Kidney (tissue), 14 donors: ENCODE measurements around the gene C14orf132. TPM values are rescaled to one million over a fixed set of nuclear protein-coding genes. Genes with fewer than 3 reads are reported as not detected.

Experiments
- DNase-seq, 5 donors: peaks; one replicate each; pipeline ENCODE4 v3.0.0-alpha.2; 2013 to 2020
- FAIRE-seq: peaks from 2 replicates; lab custom pipeline; 2012; peaks lifted over from hg19 to GRCh38; lab: Jason Lieb, UNC
- H3K27ac ChIP-seq, 2 donors: one replicate each; pipeline ENCODE4 v1.7.0; 2013; ENCODE audit warnings: low read depth in 2 of 2, low read length in 2 of 2, inconsistent platforms in 1 of 2
- H3K27me3 ChIP-seq: one replicate; pipeline ENCODE4 v1.7.1; 2013; ENCODE audit warnings: low read length, inconsistent platforms; ENCODE audit not compliant: control insufficient read depth, insufficient read depth
- H3K36me3 ChIP-seq, 3 donors: one replicate each; pipeline versions ENCODE4 v1.7.0 to v1.7.1; 2013; ENCODE audit warnings: low read length in 3 of 3, control low read depth in 1 of 3, inconsistent platforms in 1 of 3; ENCODE audit not compliant: insufficient read depth in 3 of 3, control insufficient read depth in 2 of 3
- H3K4me1 ChIP-seq, 3 donors: one replicate each; pipeline versions ENCODE4 v1.7.0 to v1.7.1; 2013; ENCODE audit warnings: low read length in 3 of 3, inconsistent platforms in 1 of 3, low read depth in 1 of 3; ENCODE audit not compliant: control insufficient read depth in 2 of 3, insufficient read depth in 2 of 3
- H3K4me3 ChIP-seq, 3 donors: one replicate each; pipeline versions ENCODE4 v1.7.0 to v1.8.1; 2013; ENCODE audit warnings: low read length in 3 of 3, control low read depth in 1 of 3, inconsistent platforms in 1 of 3
- H3K9ac ChIP-seq, 3 donors: one replicate each; pipeline versions ENCODE4 v1.7.0 to v1.7.1; 2013; ENCODE audit warnings: low read length in 3 of 3, control low read depth in 1 of 3, inconsistent platforms in 1 of 3
- H3K9me3 ChIP-seq, 3 donors: one replicate each; pipeline versions ENCODE4 v1.7.0 to v1.7.1; 2013; ENCODE audit warnings: low read length in 3 of 3, control low read depth in 1 of 3, inconsistent platforms in 1 of 3; ENCODE audit not compliant: control insufficient read depth in 2 of 3, insufficient read depth in 1 of 3
- CTCF ChIP-seq: IDR thresholded peaks from 3 replicates; pipeline ENCODE4 v1.5.1; 2012; ENCODE audit warnings: mild to moderate bottlenecking, moderate library complexity, borderline replicate concordance; ENCODE audit not compliant: insufficient read depth; ENCODE audit errors: extremely low read depth
- intact Hi-C: fragments of 100-400 bp; cut with DNase I; formaldehyde crosslinking; loops from one replicate; pipeline ENCODE4 v1.11.1; 2022
- polyA plus RNA-seq: library from polyadenylated mRNA; stranded (reverse); fragments of 350-450 nt; fragmentation: Illumina TruSeq; extraction: RNeasy Lipid Tissue Mini Kit (QIAGEN cat#74804); gene quantifications from one replicate; pipeline ENCODE4 v1.2.3, GENCODE V29; 2014; ENCODE audit warnings: low read depth, low replicate concordance; ENCODE audit not compliant: insufficient read depth
- total RNA-seq: library from RNA; stranded (reverse); fragmentation: NEBNext Ultra II Directional; extraction: Animal tissue kit (Norgen Biotek cat#: 25700); gene quantifications from one replicate; pipeline ENCODE4 v1.2.1, GENCODE V29; 2021
- donor health status: control.
- donor health status: control.
- donor health status: control.
- donor health status: control.
- donor health status: control.
- donor health status: DM: yes; HTN: yes; CAD: no.
- donor health status: Normal renal cell carcinoma (clear cell type).

The C14orf132 gene
- total and polyA plus RNA-seq, 2 donors from 2014 or later = 6.0 to 17.5 TPM

GRCh38 chr14:96040828-96041371 lies 1.7 kb downstream of the C14orf132 start:
- Histone ChIP-seq H3K27me3 (no peaks in the 10 kb centered on the region), H3K4me3 (peak overlapping the region in 1 of 3 donors; percentile 54), H3K9me3 (peaks cover 0 to 4% (median 0%) of the 10 kb centered on the region in 3 donors), H3K36me3 (peaks cover 0 to 2% (median 0%) of the 10 kb centered on the region in 3 donors), H3K9ac (no peak overlapping the region), H3K4me1 (peaks cover 0 to 6% (median 0%) of the 10 kb centered on the region in 3 donors), H3K27ac (no peak overlapping the region)
- FAIRE-seq (no peak), DNase-seq (peak in 3 of 5 donors; percentile 37 to 72 (median 44))
- intact Hi-C loops = no loop called here
- TF ChIP-seq CTCF = no peak

- H3K27ac ChIP-seq = no peak overlapping the region
- no peak for TF ChIP-seq CTCF
- peaks cover 0 to 6% (median 0%) of the 10 kb centered on the region in 3 donors for H3K9me3 ChIP-seq
- no peak overlapping the region for H3K4me3 ChIP-seq
- intact Hi-C loops = no loop called here
- H3K36me3 ChIP-seq = peaks cover 0 to 2% (median 0%) of the 10 kb centered on the region in 3 donors
- no peak overlapping the region for H3K9ac ChIP-seq
- no peak for DNase-seq
- H3K4me1 ChIP-seq = peaks cover 0 to 6% (median 0%) of the 10 kb centered on the region in 3 donors
- no peak for FAIRE-seq
- no peaks in the 10 kb centered on the region for H3K27me3 ChIP-seq
These were observed 3.2 kb downstream of the C14orf132 start for GRCh38 chr14:96042248-96042930.

GRCh38 chr14:96046630-96047029 lies 7.5 kb downstream of the C14orf132 start:
- H3K4me1 ChIP-seq = no peaks in the 10 kb centered on the region
- no peaks in the 10 kb centered on the region for H3K27me3 ChIP-seq
- H3K9me3 ChIP-seq = peaks cover 0 to 6% (median 0%) of the 10 kb centered on the region in 3 donors
- no peak for TF ChIP-seq CTCF
- DNase-seq (no peak), FAIRE-seq (no peak)
- no peak overlapping the region for H3K4me3 ChIP-seq
- no peak overlapping the region for H3K27ac ChIP-seq
- intact Hi-C loops = no loop called here
- H3K36me3 ChIP-seq = no peaks in the 10 kb centered on the region
- no peak overlapping the region for H3K9ac ChIP-seq
